22Rv1 (cell line): Measurements from ENCODE around the gene CAPN7.

Experiments
- CTCF ChIP-seq: fragments of 450-650 bp; IDR thresholded peaks from 2 replicates; pipeline ENCODE4 v1.5.1; 2017; ENCODE audit warnings: mild to moderate bottlenecking
- ZFX ChIP-seq: fragments of 450-650 bp; IDR thresholded peaks from 2 replicates; pipeline ENCODE4 v1.6.1; 2017; ENCODE audit warnings: antibody characterized with exemption, borderline replicate concordance

DNA sequence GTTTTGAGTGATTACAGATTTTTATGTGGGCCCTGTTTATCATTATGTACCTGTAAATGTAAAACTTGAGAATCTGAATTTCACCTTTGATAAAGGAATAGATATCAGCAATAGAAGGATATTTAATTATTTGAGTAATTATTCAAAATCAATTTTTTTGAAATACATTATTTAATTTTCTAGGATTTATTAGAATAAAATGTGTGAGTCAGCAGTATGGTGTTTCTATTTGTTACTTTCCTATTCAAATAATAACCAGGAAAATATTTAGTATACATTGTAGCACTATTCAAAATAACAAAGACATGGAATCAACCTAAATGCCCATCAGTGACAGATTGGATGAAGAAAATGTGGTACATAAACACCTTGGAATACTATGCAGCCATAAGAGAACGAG lies 22.1 kb downstream of the CAPN7 start:
- no peak for TF ChIP-seq CTCF
- TF ChIP-seq ZFX = no peak
